VCaP (cell line): ENCODE results near the gene TSPAN4.

Experiments
- H3K27ac ChIP-seq: fragments of 450-650 bp; 2 replicates; pipeline ENCODE4 v1.5.1; 2017
- CTCF ChIP-seq: fragments of 450-650 bp; conservative IDR thresholded peaks from 2 replicates; pipeline ENCODE4 v1.5.1; 2017; ENCODE audit warnings: mild to moderate bottlenecking, moderate library complexity

The TSPAN4 gene

DNA sequence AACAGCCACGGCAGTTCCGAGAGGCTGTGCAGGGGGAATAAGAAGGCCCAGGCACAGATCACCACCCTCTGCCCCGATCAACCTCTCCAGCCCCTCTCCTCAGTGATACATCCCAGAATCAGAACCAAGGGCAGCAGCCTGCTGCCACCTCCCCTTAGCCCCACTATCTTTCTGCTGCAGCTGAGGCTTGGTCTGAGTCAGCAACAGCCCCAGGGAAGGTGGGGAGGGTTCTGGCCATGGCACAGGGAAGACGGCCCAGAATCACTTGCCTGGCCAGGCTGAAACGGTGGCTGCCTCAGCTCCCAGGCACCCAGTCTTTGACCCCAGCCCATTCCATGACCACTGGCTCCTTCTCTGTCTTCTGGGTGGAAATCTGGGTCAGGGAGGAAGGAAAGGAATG, 65.6 kb downstream of the TSPAN4 start:
- TF ChIP-seq CTCF: no peak
- H3K27ac ChIP-seq: no peak overlapping the region

DNA sequence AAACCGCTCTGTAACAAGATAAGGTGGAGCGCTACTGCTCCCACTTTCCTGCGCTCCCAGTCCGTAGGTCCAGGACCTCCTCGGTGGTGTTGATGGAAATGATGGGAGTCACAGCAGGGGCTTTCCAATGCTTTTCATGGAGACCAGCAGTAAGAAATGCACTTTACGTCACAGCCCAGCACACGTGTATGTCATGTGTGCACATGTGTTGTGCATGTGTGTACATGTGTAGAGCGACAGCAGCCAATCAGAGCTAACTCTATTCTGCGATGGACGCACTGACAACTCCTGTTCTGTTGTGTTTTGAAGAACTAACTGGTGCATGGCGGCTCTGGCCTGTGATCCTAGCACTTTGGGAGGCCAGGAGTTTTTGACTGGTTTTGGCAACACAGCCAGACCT, 66.8 kb downstream of the TSPAN4 start:
- TF ChIP-seq CTCF: no peak
- H3K27ac ChIP-seq: peak overlapping the region; percentile 91

DNA sequence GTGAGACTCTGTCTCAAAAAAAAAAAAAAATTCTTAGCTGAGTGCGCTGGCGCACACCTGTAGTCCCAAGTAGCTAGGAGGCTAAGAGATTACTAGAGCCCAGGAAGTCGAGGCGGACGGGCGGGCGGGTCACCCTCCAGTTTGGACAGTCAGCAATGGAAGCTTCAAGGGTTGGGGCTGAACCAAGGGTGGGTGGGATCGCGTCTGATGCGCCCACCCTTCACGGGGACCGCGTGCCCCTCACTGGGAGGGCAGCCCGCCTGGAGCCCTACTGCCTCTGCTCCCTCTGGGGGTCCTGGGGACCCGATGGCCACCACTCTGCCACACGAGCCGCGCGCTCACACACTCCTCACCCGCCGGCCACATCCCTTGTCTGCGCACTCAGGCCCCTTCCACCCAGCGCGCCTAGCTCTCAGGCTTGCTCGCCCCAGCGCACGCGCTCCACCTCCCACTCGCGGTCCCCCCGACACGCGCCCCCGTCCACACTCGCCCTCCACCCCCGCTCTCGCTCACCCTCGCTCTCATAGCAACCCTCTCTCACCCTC, 67.5 kb downstream of the TSPAN4 start:
- TF ChIP-seq CTCF: no peak
- H3K27ac ChIP-seq: peak overlapping the region; percentile 91

GRCh38 chr11:910589-911030, 68.0 kb downstream of the TSPAN4 start, which contains the start of gene CHID1:
Gene CHID1, minus strand, starts transcription at chr11:910810. Its CDS starts 5,994 bp downstream, at chr11:904816.
- TF ChIP-seq CTCF: no peak; the same call in 1 of the 2 replicates

DNA sequence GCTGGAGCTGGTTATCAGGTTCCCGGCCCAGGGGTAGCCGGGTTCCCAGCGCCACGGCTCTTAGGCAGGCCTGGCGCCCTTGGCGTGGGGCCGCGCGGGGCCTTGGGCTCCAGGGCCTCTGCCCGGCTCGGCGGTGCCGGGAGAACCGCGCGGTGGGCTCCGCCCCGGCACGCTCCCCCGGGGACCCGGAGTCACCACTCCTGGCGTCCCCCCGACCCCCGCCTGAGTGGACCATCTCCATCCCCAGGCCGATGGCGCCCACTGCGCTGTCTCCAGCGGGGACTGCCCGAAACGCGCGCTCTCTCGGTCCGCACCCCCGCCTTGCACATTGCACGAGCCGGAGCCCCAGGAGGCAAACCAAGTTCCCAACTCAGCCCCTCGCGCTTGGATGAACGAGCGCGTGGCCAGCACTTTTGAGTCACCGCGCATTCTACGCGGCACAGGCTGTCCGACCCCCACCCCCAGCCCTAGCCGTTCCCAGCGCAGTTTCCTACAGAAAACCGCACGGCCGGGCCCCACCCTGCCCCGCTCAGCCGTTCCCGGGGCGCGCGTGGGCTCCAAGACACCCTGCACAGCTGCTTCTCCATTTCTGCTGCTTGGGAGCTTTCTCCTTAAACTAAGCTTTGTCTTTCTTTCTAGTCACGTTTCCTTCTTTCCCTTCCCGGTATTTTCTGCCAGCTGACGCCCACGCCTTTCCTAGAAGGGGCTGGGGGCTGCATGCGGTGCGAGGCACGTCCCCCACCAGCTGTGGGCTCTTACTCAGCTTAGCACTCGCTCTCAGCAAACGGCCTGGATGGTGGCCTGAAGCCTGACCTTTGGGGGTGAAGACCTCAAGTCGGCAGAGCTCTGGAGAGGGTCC, 68.6 kb downstream of the TSPAN4 start:
- peak; percentile 41; the same call in 1 of the 2 replicates for TF ChIP-seq CTCF
- H3K27ac ChIP-seq: peak overlapping the region; percentile 91

More at GRCh38 chr11:910589-911030, 68.0 kb downstream of the TSPAN4 start, which contains the start of gene CHID1:
- H3K27ac ChIP-seq: peak within 1 kb of the TSS; percentile 91

DNA sequence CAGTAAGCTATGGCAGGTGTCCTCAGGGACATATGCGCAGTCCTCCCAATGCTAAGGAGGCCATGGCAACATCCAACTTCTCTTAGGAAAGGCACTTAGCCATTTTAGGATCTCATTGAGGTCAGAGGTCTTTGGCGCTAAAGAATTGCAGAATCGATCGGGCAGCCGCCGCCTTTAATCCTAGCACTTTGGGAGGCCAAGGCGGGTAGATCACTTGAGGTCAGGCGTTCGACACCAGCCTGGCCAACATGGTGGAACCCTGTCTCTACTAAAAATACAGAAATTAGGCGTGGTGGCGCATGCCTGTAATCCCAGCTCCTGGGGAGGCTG, 69.2 kb downstream of the TSPAN4 start:
- peak overlapping the region; percentile 91 for H3K27ac ChIP-seq
- no peak for TF ChIP-seq CTCF

GRCh38 chr11:912266-912665, 69.6 kb downstream of the TSPAN4 start:
- TF ChIP-seq CTCF: no peak
- no peak overlapping the region for H3K27ac ChIP-seq
